K562 (cell line): ENCODE measurements around the gene PLAAT3. TPM values are rescaled to one million over a fixed set of nuclear protein-coding genes. Genes with fewer than 3 reads are reported as not detected.

Source experiments
- ATAC-seq: fragments of 200-7000 bp; cut with Tn5 transposase; 3 replicates; pipeline ENCODE4 v1.9.1; 2020; ENCODE audit warnings: moderate library complexity
- BruUV-seq: library from RNA; stranded (reverse); fragments of 400-500 nt; replicated peaks from 2 replicates; lab custom pipeline; 2021; lab: Mats Ljungman, UMichigan
- CTCF ChIA-PET: fragments of 300-600 bp; formaldehyde crosslinking; extraction: SDS; loops from one replicate; lab custom pipeline; 2021; ENCODE audit warnings: low intra/inter-chr PET ratio; lab: Yijun Ruan, JAX
- POLR2A ChIA-PET: fragments of 300-600, 350-650 bp; sonication (Branson Sonifier 250); formaldehyde crosslinking; extraction: SDS; loops from one replicate; lab custom pipeline; 2021; ENCODE audit warnings: antibody characterized with exemption, inconsistent platforms; lab: Yijun Ruan, JAX
- DNase-seq, 4 experiments: peaks; one replicate each; pipeline versions ENCODE4 v3.0.0 to v3.0.0-alpha.2; 2011 to 2018; ENCODE audit warnings: low spot score in 3 of 4, mixed read lengths in 3 of 4; ENCODE audit errors: extremely low read depth in 1 of 4
- FAIRE-seq: peaks from 2 replicates; lab custom pipeline; 2011; peaks lifted over from hg19 to GRCh38; lab: Jason Lieb, UNC
- H2AFZ ChIP-seq: 2 replicates; pipeline ENCODE4 v1.6.0; 2011; ENCODE audit warnings: low read depth, low read length, control low read depth, inconsistent platforms
- H3K27ac ChIP-seq: fragments of 200-600 bp; 3 replicates; pipeline ENCODE4 v1.8.0; 2011; ENCODE audit warnings: low read depth, mild to moderate bottlenecking, control low read depth, inconsistent platforms, low read length, moderate library complexity, mixed read lengths; ENCODE audit errors: extremely low read depth
- H3K27me3 ChIP-seq, 2 experiments: fragments of 300-600 bp in 1 of 2; 2 replicates in 1 of 2; 3 replicates in 1 of 2; pipeline versions ENCODE4 v1.6.0 to v1.8.0; 2011; ENCODE audit warnings: inconsistent platforms in 2 of 2, low read length in 2 of 2, mild to moderate bottlenecking in 1 of 2, mixed read lengths in 1 of 2, moderate library complexity in 1 of 2; ENCODE audit not compliant: control insufficient read depth in 2 of 2, insufficient read depth in 2 of 2
- H3K36me3 ChIP-seq: fragments of 300-600 bp; 3 replicates; pipeline ENCODE4 v1.8.0; 2011; ENCODE audit warnings: mild to moderate bottlenecking, low read length, inconsistent platforms; ENCODE audit not compliant: control insufficient read depth, insufficient read depth
- H3K4me1 ChIP-seq, 2 experiments: fragments of 200-600 bp in 1 of 2; replicated peaks in 1 of 2; 2 replicates in 1 of 2; 3 replicates in 1 of 2; pipeline versions ENCODE4 v1.5.1 to v1.8.0; 2011; ENCODE audit warnings: inconsistent platforms in 2 of 2, low read length in 2 of 2, mild to moderate bottlenecking in 1 of 2, mixed read lengths in 1 of 2, moderate library complexity in 1 of 2; ENCODE audit not compliant: control insufficient read depth in 2 of 2, insufficient read depth in 2 of 2
- H3K4me2 ChIP-seq: 2 replicates; pipeline ENCODE4 v1.6.1; 2011; ENCODE audit warnings: low read length, control low read depth, inconsistent platforms, mixed read lengths; ENCODE audit not compliant: insufficient read depth
- H3K4me3 ChIP-seq: fragments of 200-600 bp; sonication (generic), shearing (Covaris generic); 2 replicates; pipeline ENCODE4 v1.5.1; 2016; ENCODE audit warnings: control low read depth, inconsistent platforms
- H3K79me2 ChIP-seq: fragments of 200-600 bp; 3 replicates; pipeline ENCODE4 v1.8.0; 2011; ENCODE audit warnings: low read length, inconsistent platforms; ENCODE audit not compliant: control insufficient read depth, insufficient read depth
- H3K9ac ChIP-seq, 2 experiments: 2 replicates each; pipeline versions ENCODE4 v1.6.0 to v1.6.1; 2011; ENCODE audit warnings: low read depth in 2 of 2, low read length in 2 of 2, control low read depth in 1 of 2, inconsistent platforms in 1 of 2, mild to moderate bottlenecking in 1 of 2, mixed read lengths in 1 of 2; ENCODE audit not compliant: insufficient read depth in 1 of 2
- H3K9me1 ChIP-seq: one replicate; pipeline ENCODE4 v1.6.0; 2011; ENCODE audit warnings: inconsistent platforms, mild to moderate bottlenecking, low read length, moderate library complexity; ENCODE audit not compliant: control insufficient read depth, insufficient read depth
- H3K9me3 ChIP-seq: replicated peaks from 2 replicates; pipeline ENCODE4 v1.5.1; 2011; ENCODE audit warnings: low read depth, low read length, inconsistent platforms; ENCODE audit not compliant: control insufficient read depth, insufficient read depth
- H4K20me1 ChIP-seq: replicated peaks from 2 replicates; pipeline ENCODE4 v1.6.1; 2011; ENCODE audit warnings: low read length, inconsistent platforms, mixed read lengths; ENCODE audit not compliant: control insufficient read depth, insufficient read depth
- E2F4 ChIP-seq: sonication (generic); formaldehyde crosslinking; IDR thresholded peaks from 2 replicates; pipeline ENCODE4 v1.8.0; 2022; ENCODE audit warnings: mild to moderate bottlenecking, low read depth, missing genetic modification reagents
- HNRNPH1 ChIP-seq: fragments of 200-400 bp; formaldehyde crosslinking; optimal IDR thresholded peaks from 2 replicates; pipeline ENCODE3; 2017; ENCODE audit warnings: low read depth, mild to moderate bottlenecking, low read length, moderate library complexity
- NFRKB ChIP-seq: fragments of 450-650 bp; IDR thresholded peaks from 2 replicates; pipeline ENCODE4 v1.6.1; 2016; ENCODE audit warnings: low read depth
- NONO ChIP-seq, 2 experiments: fragments of 200-400 bp in 1 of 2; fragments of 450-650 bp in 1 of 2; formaldehyde crosslinking in 1 of 2; IDR thresholded peaks; 2 replicates each; pipeline ENCODE4 v1.6.1; 2017; ENCODE audit warnings: low read depth in 2 of 2, mild to moderate bottlenecking in 2 of 2, moderate library complexity in 2 of 2, low read length in 1 of 2
- TCFL5 ChIP-seq: fragments of 250-450 bp; sonication (Bioruptor Pico); conservative IDR thresholded peaks from 2 replicates; pipeline ENCODE4 v1.6.1; 2021; ENCODE audit warnings: mild to moderate bottlenecking, moderate library complexity, matching md5 sums
- THRA ChIP-seq: fragments of 450-650 bp; IDR thresholded peaks from 2 replicates; pipeline ENCODE4 v1.6.1; 2017; ENCODE audit warnings: mild to moderate bottlenecking, moderate library complexity
- THRAP3 ChIP-seq: fragments of 450-650 bp; IDR thresholded peaks from 2 replicates; pipeline ENCODE4 v1.6.1; 2016; ENCODE audit warnings: mild to moderate bottlenecking, inconsistent platforms, borderline replicate concordance
- ZBTB40 ChIP-seq, 2 experiments: fragments of 450-650 bp in 1 of 2; sonication (generic) in 1 of 2; formaldehyde crosslinking in 1 of 2; IDR thresholded peaks; 2 replicates each; pipeline versions ENCODE4 v1.7.1 to v1.9.0; 2016 to 2022; ENCODE audit warnings: inconsistent platforms in 1 of 2, mild to moderate bottlenecking in 1 of 2, missing genetic modification reagents in 1 of 2
- ZNF511 ChIP-seq: sonication (generic); formaldehyde crosslinking; IDR thresholded peaks from 2 replicates; pipeline ENCODE4 v1.8.0; 2022; ENCODE audit warnings: mild to moderate bottlenecking, missing genetic modification reagents
- WGBS: fragments of 100-300 bp; shearing (Covaris generic); methylation state at CpG from one replicate; pipeline ENCODE4 v1.1.6; 2016; ENCODE audit warnings: low coverage, mixed read lengths; ENCODE audit not compliant: insufficient coverage; ENCODE audit errors: missing lambda C conversion rate; 5-methylcytosine and 5-hydroxymethylcytosine counted together
- in situ Hi-C: fragments of 300-500 bp; cut with MboI; formaldehyde crosslinking; loops from 4 replicates; pipeline ENCODE4 v1.15.0; 2018; ENCODE audit warnings: inconsistent platforms, mixed read lengths
- intact Hi-C: fragments of 100-400 bp; cut with micrococcal nuclease; formaldehyde crosslinking; loops from 2 replicates; pipeline ENCODE4 v1.14.2; 2022
- polyA plus RNA-seq, 8 experiments: library from polyadenylated mRNA; depleted of rRNA in 4 of 8; stranded (reverse) in 5 of 8; unstranded in 3 of 8; fragments of >200 nt; fragmentation: Nextera tagmentation in 2 of 8; fragmentation: Illumina TruSeq in 1 of 8; extraction: Ambion mirVana in 2 of 8; extraction: Trizol in 1 of 8; gene quantifications; 2 replicates each; pipeline versions ENCODE4 v1.2.1 to v1.2.3, GENCODE V29; 2011 to 2014; ENCODE audit warnings: inconsistent platforms in 1 of 8, missing spikeins in 1 of 8
- total RNA-seq, 7 experiments: library from RNA; depleted of rRNA in 6 of 7; stranded (reverse); fragments of >200 nt in 6 of 7; fragmentation: Illumina TruSeq in 2 of 7; extraction: Trizol in 2 of 7; gene quantifications; 2 replicates each; pipeline versions ENCODE4 v1.2.1 to v1.2.3, GENCODE V29; 2011 to 2021; ENCODE audit warnings: low replicate concordance in 1 of 7

PLAAT3 gene
- total and polyA plus RNA-seq, 9 of the 15 experiments (the other 6 are each of a cell fraction or from before 2014, with no cell fraction given), result 0.80 to 2.7 (median 1.4) TPM

GRCh38 chr11:63557570-63557969 lies 56.7 kb downstream of the PLAAT3 start:
- intact Hi-C loops (no loop called here), in situ Hi-C loops (no loop called here)
- Histone ChIP-seq H3K9me1 (no peaks in the 10 kb centered on the region), H3K9me3 (no peaks in the 10 kb centered on the region), H3K4me1 (peaks cover 0 to 17% of the 10 kb centered on the region in 2 experiments; a peak in 4 of 5 replicates), H2AFZ (0 out of 2 replicates have a peak overlapping the region, but pooled peaks have one; percentile 1), H3K36me3 (no peaks in the 10 kb centered on the region), H3K4me3 (no peak overlapping the region), H3K79me2 (no peaks in the 10 kb centered on the region), H3K27me3 (no peaks in the 10 kb centered on the region), H3K9ac (no peak overlapping the region), H3K4me2 (no peak overlapping the region), H3K27ac (no peak overlapping the region), H4K20me1 (no peaks in the 10 kb centered on the region)
- DNase-seq, result no peak
- ChIA-PET POLR2A (no interaction called here), CTCF (no interaction called here)
- 53% methylated on average over 7 of the region's 7 CpGs for WGBS
- BruUV-seq, result no TSS peak
- no peak for FAIRE-seq
- no peak for ATAC-seq
- TF ChIP-seq NONO (IDR thresholded peaks at IDR 0.05; ENCODE audit: low read depth in 2 of 2, low read length in 1 of 2) (no peak), THRAP3 (no peak), ZNF511 (CRISPR knock-in tag) (no peak), ZBTB40 (IDR thresholded peaks at IDR 0.05) (no peak), ZBTB40 (CRISPR knock-in tag; IDR thresholded peaks at IDR 0.05) (no peak), NFRKB (no peak), TCFL5 (CRISPR knock-in tag) (no peak), THRA (no peak), HNRNPH1 (no peak), E2F4 (CRISPR knock-in tag) (no peak)
